HG02884 (cell line): ENCODE data around the gene PSEN1.

Experiments
- ATAC-seq: cut with Tn5 transposase; IDR thresholded peaks from one replicate; pipeline ENCODE4 v1.9.1; 2021; ENCODE audit warnings: mild to moderate bottlenecking, moderate library complexity; ENCODE audit not compliant: unreplicated experiment

The PSEN1 gene

GRCh38 chr14:73252491-73253322, 116.4 kb downstream of the PSEN1 start:
- no peak for ATAC-seq

DNA sequence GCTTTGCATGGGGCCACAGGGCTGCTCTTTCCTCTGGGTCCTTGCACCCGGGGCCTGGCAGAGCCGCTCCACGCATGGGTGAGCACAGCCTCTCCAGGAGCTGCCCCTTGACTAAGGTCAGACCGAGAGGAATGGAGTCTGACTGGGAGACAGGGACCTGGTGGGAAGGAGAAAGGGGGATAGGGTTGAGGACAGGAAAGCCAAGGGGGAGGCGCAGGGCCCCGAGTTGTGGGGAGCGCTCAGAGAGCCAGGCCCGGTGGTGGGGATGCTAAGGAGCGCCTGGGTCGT, 117.0 kb downstream of the PSEN1 start:
- ATAC-seq = no peak

DNA sequence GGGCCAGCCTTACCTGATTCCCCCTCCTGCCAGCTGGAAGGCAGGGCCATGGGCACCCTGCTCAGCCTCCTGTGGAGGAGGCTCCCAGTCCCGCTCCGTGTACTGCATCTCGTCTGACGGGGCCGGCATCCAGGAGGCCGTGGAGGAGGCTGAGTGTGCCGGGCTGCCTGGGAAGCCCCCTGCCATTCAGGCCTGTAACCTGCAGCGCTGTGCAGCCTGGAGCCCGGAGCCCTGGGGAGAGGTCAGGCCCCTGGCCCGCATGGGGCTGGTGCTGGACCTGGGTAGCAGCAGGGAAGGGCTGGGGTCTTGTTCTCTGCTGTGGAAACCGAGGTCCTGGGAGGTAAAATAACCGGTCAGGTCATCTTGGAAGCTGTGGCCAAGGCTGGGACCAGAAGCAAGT, 117.4 kb downstream of the PSEN1 start:
- no peak for ATAC-seq

DNA sequence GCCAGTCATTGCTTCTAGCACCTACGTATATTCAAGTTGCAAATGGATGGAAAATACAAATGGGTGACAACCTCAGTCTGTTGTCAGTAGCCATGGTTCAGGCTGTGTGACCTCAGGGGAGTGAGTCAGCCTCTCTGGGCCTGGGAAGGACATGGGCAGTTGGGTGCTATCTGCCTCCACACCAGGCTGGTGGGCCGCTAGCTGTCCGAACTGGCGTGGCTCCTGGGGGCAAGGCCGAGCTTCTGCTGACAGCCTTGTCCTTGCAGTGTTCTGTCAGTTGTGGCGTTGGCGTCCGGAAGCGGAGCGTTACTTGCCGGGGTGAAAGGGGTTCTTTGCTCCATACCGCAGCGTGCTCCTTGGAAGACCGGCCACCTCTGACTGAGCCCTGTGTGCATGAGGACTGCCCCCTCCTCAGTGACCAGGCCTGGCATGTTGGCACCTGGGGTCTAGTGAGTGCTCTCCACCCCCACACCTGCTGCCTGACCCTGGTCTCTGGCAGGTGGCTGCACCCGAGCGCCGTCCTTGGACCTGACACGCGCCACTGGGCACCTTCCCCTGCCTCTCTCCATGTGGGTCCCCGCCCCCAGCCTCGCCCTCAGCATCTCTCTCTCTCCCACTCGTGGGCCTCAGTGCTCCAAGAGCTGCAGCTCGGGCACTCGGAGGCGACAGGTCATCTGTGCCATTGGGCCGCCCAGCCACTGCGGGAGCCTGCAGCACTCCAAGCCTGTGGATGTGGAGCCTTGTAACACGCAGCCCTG, 118.1 kb downstream of the PSEN1 start:
- no peak for ATAC-seq

GRCh38 chr14:73255005-73255400, 118.7 kb downstream of the PSEN1 start:
- no peak for ATAC-seq

DNA sequence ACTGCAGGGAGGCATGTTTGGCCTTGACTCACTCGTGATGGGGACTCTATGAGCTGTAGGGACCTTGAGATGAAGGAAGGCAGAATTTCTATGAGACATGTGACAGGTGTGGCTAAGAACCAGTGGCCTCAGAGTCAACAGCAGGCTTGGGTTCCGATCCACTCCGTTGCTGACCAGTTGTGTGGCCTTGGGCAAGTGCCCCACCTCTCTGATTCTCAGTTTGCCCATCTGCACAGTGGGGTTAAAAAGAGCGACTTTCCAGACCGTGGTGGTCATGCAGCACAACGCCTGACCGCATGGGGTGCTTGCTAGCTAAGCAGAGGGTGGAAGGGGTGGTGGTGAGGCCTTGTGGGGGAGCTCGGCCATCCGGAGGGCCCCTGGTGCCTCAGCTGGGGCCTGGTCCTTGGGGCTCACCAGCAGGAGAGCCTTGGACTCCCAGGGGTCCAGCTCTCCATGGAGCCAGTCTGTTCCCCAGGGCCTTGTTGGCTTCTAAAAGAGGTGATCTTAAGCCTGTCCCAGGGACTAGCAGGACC, 119.5 kb downstream of the PSEN1 start:
- no peak for ATAC-seq

DNA sequence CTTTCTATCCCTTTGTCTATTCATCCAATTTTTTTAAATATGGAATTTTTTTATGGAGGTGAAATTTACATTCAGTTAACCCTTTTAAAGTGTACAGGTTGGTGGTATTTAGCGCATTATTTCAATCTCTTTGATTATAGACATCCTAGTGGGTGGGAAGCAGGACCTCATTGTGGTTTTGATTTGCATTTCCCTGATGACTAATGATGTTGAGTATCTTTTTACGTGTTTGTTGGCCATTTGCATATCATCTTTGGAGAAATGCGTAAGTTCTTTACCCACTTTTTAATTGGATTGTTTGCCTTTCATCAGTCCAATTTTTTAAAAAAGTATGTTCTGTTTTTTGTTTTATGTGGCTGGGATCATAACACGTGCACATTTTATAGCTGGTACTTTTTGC, 121.8 kb downstream of the PSEN1 start:
- no peak for ATAC-seq

DNA sequence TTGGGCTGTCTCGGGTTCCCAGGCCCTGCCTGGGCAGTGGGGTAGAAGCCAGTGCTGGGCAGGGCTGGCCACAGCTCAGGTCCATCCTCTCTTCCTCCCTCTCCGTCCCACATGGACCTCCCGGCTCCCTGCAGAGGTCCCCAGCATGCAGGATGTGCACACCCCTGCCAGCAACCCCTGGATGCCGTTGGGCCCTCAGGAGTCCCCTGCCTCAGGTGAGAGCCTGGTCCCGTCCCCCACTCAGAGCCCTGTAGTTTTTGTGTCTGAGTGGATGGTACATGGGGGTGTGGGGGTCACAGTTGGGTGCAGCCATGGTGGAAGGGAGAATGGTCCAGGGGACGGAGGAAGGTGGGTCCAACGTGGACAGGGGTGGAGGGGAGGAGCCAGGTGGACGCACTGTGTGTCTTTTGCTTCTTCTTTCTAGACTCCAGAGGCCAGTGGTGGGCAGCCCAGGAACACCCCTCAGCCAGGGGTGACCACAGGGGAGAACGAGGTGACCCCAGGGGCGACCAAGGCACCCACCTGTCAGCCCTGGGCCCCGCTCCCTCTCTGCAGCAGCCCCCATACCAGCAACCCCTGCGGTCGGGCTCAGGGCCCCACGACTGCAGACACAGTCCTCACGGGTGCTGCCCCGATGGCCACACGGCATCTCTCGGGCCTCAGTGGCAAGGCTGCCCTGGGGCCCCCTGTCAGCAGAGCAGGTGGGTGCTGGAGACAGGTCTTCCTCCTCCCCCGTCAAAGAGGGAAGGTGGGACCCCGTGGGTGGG, 122.7 kb downstream of the PSEN1 start:
- no peak for ATAC-seq

DNA sequence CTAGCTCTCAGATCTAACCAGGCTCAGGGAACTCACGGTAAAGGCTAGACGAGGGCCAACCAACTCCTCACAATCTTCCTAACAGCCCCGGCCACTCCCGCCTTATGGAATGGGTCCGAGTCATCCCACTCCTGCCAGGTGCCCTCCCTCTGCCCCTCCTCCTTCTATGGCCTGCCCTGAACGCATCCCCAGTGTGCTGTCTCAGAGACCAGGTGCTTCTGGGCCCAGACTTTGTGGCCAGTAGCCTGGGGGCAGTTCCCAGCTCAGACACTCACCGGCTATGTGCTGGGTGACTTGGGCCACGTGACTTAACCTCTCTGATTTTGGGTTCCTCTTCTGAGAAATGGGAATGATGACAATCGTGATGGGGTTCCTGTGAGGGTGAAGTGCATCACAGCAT, 123.5 kb downstream of the PSEN1 start:
- ATAC-seq = no peak

GRCh38 chr14:73260574-73260973, 124.3 kb downstream of the PSEN1 start:
- ATAC-seq = no peak

DNA sequence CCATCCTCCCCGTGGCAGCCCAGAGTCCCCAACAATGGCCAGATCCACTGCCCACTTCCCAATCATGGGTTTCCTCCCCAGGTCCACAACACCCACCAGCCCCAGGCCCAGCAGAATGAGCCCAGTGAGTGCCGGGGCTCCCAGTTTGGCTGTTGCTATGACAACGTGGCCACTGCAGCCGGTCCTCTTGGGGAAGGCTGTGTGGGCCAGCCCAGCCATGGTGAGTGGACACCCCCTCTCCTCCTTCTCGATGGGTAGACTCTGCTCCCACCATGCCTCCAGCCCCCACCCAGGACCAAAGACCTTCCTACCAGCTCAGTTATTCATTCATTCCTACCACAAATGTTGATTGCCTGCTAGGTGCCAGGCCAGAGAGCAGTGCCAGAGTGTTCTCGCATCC, 124.8 kb downstream of the PSEN1 start:
- no peak for ATAC-seq

GRCh38 chr14:73261520-73262426, 125.5 kb downstream of the PSEN1 start:
- ATAC-seq = no peak

DNA sequence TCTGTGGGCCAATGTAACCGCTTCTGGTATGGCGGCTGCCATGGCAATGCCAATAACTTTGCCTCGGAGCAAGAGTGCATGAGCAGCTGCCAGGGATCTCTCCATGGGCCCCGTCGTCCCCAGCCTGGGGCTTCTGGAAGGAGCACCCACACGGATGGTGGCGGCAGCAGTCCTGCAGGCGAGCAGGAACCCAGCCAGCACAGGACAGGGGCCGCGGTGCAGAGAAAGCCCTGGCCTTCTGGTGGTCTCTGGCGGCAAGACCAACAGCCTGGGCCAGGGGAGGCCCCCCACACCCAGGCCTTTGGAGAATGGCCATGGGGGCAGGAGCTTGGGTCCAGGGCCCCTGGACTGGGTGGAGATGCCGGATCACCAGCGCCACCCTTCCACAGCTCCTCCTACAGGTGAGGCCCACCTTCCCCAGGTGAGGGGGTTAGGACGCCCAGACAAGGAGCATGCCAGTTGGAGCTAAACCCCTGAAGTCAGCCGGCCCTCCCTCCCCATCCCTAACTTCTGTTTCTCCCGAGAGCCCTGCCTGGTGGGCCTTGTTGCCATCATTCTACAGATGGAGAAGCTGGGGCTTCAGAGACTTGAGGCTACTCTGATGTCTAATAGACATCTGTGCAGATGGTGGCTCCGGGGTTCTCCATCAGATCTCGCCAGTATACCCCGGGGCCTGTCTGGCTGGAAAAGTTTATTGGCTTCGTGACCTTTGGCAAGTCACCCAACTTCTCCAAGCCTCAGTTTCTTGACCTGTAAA, 126.3 kb downstream of the PSEN1 start:
- ATAC-seq = no peak

- ATAC-seq = no peak
Observed at GRCh38 chr14:73263606-73264005, 127.3 kb downstream of the PSEN1 start.

- ATAC-seq = no peak
Observed at GRCh38 chr14:73264080-73264884, 128.0 kb downstream of the PSEN1 start.

GRCh38 chr14:73264885-73265720, 128.8 kb downstream of the PSEN1 start:
- ATAC-seq = no peak

- no peak for ATAC-seq
Observed at GRCh38 chr14:73265721-73266046, 129.4 kb downstream of the PSEN1 start.

- ATAC-seq = no peak
Observed at GRCh38 chr14:73266317-73266716, 130.0 kb downstream of the PSEN1 start.
